Measurements from ENCODE around the gene RFPL3.

RFPL3 gene

DNA sequence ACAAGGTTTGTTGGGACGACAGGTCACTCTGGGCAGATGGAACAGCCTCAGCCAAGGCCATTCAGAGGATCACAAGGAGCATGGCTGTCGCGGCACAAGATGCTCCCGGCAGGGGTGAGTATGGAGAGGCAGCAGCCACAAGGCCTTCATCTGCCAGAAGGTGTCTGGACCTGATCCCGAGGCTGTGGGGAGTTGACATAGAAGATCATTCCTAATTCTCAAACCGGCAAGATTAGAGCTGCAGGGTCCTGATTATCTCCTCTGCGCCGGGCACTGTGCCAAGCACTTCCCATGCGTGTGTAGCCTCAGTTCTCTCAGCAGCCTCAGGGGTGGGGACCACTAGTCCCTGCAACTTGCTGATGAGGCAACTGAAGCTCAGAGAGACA is 32.3 kb upstream of the RFPL3 start:
- no peaks in the 10 kb centered on the region for H3K79me2 ChIP-seq (ENCODE audit: insufficient read depth, low read length)
- TF ChIP-seq EZH2phosphoT487 (IDR thresholded peaks at IDR 0.05; ENCODE audit: borderline replicate concordance) = no peak
- H2AFZ ChIP-seq (ENCODE audit: low read length) = no peak overlapping the region
- no peak overlapping the region for H3K9ac ChIP-seq (ENCODE audit: low read depth, low read length, poor library complexity, severe bottlenecking)
- H3K4me1 ChIP-seq (ENCODE audit: insufficient read depth, low read length, poor library complexity, severe bottlenecking) = no peaks in the 10 kb centered on the region
- H3K4me3 ChIP-seq (ENCODE audit: low read length, poor library complexity, severe bottlenecking) = no peak overlapping the region
- H3K4me2 ChIP-seq (ENCODE audit: low read depth, low read length, poor library complexity, severe bottlenecking) = no peak overlapping the region
- H4K20me1 ChIP-seq (ENCODE audit: insufficient read depth, low read length, poor library complexity, severe bottlenecking) = no peaks in the 10 kb centered on the region
- no peaks in the 10 kb centered on the region for H3K9me2 ChIP-seq (replicated peaks; ENCODE audit: low read depth, low read length)
- H3K9me3 ChIP-seq (ENCODE audit: insufficient read depth, low read depth, low read length) = no peaks in the 10 kb centered on the region
- no peaks in the 10 kb centered on the region for H3F3A ChIP-seq (ENCODE audit: low read depth)
- no peaks in the 10 kb centered on the region for H3K36me3 ChIP-seq (ENCODE audit: insufficient read depth, low read length)
- H3K27me3 ChIP-seq (ENCODE audit: insufficient read depth, low read length, poor library complexity, severe bottlenecking) = no peaks in the 10 kb centered on the region

DNA sequence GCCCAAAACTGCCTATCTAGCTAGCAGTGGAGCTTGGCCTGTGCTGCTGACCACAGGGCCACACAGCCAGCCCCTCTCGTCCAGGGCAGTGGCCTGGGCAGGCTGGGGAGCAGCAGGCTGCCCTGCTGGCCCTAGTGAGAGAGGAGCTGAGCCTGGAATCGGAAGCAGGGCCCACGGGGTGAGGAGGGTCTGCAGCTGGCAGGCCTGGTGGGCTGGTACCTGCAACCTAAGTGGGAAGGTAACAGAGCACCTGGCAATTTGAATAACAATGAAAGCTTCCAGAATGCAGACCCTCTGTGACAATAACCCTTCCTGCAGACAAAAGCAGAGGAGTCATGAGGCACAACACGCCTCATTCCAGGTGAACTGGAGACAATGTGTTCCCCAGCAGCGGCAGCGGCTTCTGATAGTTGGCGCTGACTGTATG is 31.8 kb upstream of the RFPL3 start:
- no peaks in the 10 kb centered on the region for H3K36me3 ChIP-seq (ENCODE audit: insufficient read depth, low read length)
- TF ChIP-seq EZH2phosphoT487 (IDR thresholded peaks at IDR 0.05; ENCODE audit: borderline replicate concordance) = no peak
- H3K4me2 ChIP-seq (ENCODE audit: low read depth, low read length, poor library complexity, severe bottlenecking) = no peak overlapping the region
- no peak overlapping the region for H3K4me3 ChIP-seq (ENCODE audit: low read length, poor library complexity, severe bottlenecking)
- no peak overlapping the region for H3K9ac ChIP-seq (ENCODE audit: low read depth, low read length, poor library complexity, severe bottlenecking)
- no peaks in the 10 kb centered on the region for H4K20me1 ChIP-seq (ENCODE audit: insufficient read depth, low read length, poor library complexity, severe bottlenecking)
- H2AFZ ChIP-seq (ENCODE audit: low read length) = no peak overlapping the region
- no peaks in the 10 kb centered on the region for H3K79me2 ChIP-seq (ENCODE audit: insufficient read depth, low read length)
- H3K27me3 ChIP-seq (ENCODE audit: insufficient read depth, low read length, poor library complexity, severe bottlenecking) = no peaks in the 10 kb centered on the region
- H3F3A ChIP-seq (ENCODE audit: low read depth) = no peaks in the 10 kb centered on the region
- H3K4me1 ChIP-seq (ENCODE audit: insufficient read depth, low read length, poor library complexity, severe bottlenecking) = no peaks in the 10 kb centered on the region
- H3K9me2 ChIP-seq (replicated peaks; ENCODE audit: low read depth, low read length) = no peaks in the 10 kb centered on the region
- no peaks in the 10 kb centered on the region for H3K9me3 ChIP-seq (ENCODE audit: insufficient read depth, low read depth, low read length)

DNA sequence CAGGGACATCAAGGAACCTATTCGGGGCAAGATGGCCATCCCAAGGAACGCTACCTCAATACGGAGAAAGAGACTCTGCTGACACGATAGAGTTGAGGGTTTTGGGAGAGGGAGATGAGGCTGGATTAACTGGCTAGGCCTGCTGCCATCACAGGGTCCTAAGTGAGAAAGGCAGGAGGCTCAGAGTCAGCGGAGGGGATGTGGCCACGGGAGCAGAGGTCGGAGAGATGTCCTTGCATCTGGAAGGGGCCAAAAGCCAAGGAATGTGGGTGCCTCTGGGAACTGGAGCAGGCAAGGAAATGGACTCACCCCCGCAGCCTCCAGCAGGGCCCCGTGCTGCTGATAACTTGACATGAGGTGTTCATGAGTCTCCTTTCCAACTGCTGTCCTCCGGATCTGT is 31.0 kb upstream of the RFPL3 start:
- TF ChIP-seq EZH2phosphoT487 (IDR thresholded peaks at IDR 0.05; ENCODE audit: borderline replicate concordance) = no peak
- TF ChIP-seq, protein P1, sequence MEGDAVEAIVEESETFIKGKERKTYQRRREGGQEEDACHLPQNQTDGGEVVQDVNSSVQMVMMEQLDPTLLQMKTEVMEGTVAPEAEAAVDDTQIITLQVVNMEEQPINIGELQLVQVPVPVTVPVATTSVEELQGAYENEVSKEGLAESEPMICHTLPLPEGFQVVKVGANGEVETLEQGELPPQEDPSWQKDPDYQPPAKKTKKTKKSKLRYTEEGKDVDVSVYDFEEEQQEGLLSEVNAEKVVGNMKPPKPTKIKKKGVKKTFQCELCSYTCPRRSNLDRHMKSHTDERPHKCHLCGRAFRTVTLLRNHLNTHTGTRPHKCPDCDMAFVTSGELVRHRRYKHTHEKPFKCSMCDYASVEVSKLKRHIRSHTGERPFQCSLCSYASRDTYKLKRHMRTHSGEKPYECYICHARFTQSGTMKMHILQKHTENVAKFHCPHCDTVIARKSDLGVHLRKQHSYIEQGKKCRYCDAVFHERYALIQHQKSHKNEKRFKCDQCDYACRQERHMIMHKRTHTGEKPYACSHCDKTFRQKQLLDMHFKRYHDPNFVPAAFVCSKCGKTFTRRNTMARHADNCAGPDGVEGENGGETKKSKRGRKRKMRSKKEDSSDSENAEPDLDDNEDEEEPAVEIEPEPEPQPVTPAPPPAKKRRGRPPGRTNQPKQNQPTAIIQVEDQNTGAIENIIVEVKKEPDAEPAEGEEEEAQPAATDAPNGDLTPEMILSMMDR (conservative IDR thresholded peaks at IDR 0.05; ENCODE audit: low read length) = no peak
- no peaks in the 10 kb centered on the region for H3F3A ChIP-seq (ENCODE audit: low read depth)

DNA sequence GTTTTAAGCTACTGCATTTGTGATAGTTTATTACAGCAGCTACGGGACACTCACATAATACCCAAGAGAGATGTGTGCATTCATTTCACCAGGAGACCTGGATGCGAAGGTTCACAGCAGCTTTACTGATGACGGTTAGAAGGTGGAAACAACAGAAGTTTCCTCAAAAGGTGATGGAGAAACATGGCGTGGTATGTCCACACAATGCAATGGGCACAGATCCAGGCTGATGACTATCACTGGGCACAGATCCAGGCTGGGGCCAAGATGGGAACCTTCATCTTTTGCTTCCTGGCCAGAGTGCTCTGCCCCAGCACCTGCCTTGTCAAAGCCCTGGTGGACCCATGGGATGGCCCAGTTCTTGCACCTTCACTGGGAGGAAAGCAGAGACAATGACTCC is 30.6 kb upstream of the RFPL3 start:
- H3K79me2 ChIP-seq (ENCODE audit: insufficient read depth, low read length) = no peaks in the 10 kb centered on the region
- H3K9me2 ChIP-seq (replicated peaks; ENCODE audit: low read depth, low read length) = no peaks in the 10 kb centered on the region
- no peak for TF ChIP-seq EZH2phosphoT487 (IDR thresholded peaks at IDR 0.05; ENCODE audit: borderline replicate concordance)
- TF ChIP-seq, protein P1 (conservative IDR thresholded peaks at IDR 0.05; ENCODE audit: low read length) = no peak
- H3K36me3 ChIP-seq (ENCODE audit: insufficient read depth, low read length) = no peaks in the 10 kb centered on the region
- no peaks in the 10 kb centered on the region for H4K20me1 ChIP-seq (ENCODE audit: insufficient read depth, low read length, poor library complexity, severe bottlenecking)
- H3K27me3 ChIP-seq (ENCODE audit: insufficient read depth, low read length, poor library complexity, severe bottlenecking) = no peaks in the 10 kb centered on the region
- H3K4me2 ChIP-seq (ENCODE audit: low read depth, low read length, poor library complexity, severe bottlenecking) = no peak overlapping the region
- H3K4me1 ChIP-seq (ENCODE audit: insufficient read depth, low read length, poor library complexity, severe bottlenecking) = no peaks in the 10 kb centered on the region
- H3K9ac ChIP-seq (ENCODE audit: low read depth, low read length, poor library complexity, severe bottlenecking) = no peak overlapping the region
- no peaks in the 10 kb centered on the region for H3K9me3 ChIP-seq (ENCODE audit: insufficient read depth, low read depth, low read length)
- H3K4me3 ChIP-seq (ENCODE audit: low read length, poor library complexity, severe bottlenecking) = no peak overlapping the region
- H3F3A ChIP-seq (ENCODE audit: low read depth) = no peaks in the 10 kb centered on the region
- no peak overlapping the region for H2AFZ ChIP-seq (ENCODE audit: low read length)

More for the DNA sequence above, 31.0 kb upstream of the RFPL3 start:
- Histone ChIP-seq H4K20me1 (ENCODE audit: insufficient read depth, low read length, poor library complexity, severe bottlenecking) (no peaks in the 10 kb centered on the region), H3K36me3 (ENCODE audit: insufficient read depth, low read length) (no peaks in the 10 kb centered on the region), H3K4me2 (ENCODE audit: low read depth, low read length, poor library complexity, severe bottlenecking) (no peak overlapping the region), H3K4me3 (ENCODE audit: low read length, poor library complexity, severe bottlenecking) (no peak overlapping the region), H3K9me2 (replicated peaks; ENCODE audit: low read depth, low read length) (no peaks in the 10 kb centered on the region), H3K9me3 (ENCODE audit: insufficient read depth, low read depth, low read length) (no peaks in the 10 kb centered on the region), H3K4me1 (ENCODE audit: insufficient read depth, low read length, poor library complexity, severe bottlenecking) (no peaks in the 10 kb centered on the region), H2AFZ (ENCODE audit: low read length) (no peak overlapping the region), H3K27me3 (ENCODE audit: insufficient read depth, low read length, poor library complexity, severe bottlenecking) (no peaks in the 10 kb centered on the region), H3K9ac (ENCODE audit: low read depth, low read length, poor library complexity, severe bottlenecking) (no peak overlapping the region), H3K79me2 (ENCODE audit: insufficient read depth, low read length) (no peaks in the 10 kb centered on the region)
